NCI-H1436 (cell line): ENCODE measurements around the gene PSMD7.
"Not testable (repeated sequence)": the region's sequence is repeated elsewhere in the genome, so short reads cannot be mapped to it uniquely, and the experiment has no call there.

Experiments
- DNase-seq: peaks from one replicate; lab custom pipeline; 2025; lab: John Stamatoyannopoulos, UW

PSMD7 gene

GRCh38 chr16:74297145-74297665 lies 591 bp downstream of the PSMD7 start:
- no peak for DNase-seq

GRCh38 chr16:74298104-74298503 lies 1.5 kb downstream of the PSMD7 start:
- no peak for DNase-seq

- DNase-seq: no peak
Observed at GRCh38 chr16:74302341-74302740, 5.7 kb downstream of the PSMD7 start.

DNA sequence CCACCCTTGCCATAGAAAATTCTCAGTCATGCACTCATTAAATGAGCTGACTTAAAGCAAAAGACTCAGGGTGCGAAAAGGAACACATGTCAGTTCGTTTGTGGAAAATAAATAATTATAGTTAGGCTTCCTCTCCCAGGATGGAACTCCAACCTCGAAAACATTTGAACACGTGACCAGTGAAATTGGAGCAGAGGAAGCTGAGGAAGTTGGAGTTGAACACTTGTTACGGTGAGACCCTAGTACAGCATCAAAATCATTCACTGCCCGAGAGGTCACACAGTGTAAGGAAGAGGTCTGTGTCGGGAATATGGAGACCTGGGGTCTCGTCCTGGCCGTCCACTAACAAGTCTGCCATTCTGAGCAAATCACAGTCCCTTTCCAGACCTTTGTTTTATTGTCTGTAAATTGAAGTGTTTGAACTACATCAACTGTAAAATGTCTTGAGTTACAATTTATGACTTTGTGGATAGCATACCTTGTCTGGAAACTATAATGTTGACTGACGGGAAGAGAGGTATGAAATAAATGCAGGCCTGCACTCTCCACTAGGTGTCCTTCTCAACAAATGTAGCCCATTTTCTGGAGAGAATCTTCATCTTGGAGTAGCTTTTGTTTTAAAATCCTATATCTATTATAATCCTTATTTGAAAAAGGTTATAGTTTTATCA lies 7.7 kb downstream of the PSMD7 start:
- no peak for DNase-seq

- DNase-seq: no peak
Observed at GRCh38 chr16:74304835-74305176, 8.2 kb downstream of the PSMD7 start.

DNA sequence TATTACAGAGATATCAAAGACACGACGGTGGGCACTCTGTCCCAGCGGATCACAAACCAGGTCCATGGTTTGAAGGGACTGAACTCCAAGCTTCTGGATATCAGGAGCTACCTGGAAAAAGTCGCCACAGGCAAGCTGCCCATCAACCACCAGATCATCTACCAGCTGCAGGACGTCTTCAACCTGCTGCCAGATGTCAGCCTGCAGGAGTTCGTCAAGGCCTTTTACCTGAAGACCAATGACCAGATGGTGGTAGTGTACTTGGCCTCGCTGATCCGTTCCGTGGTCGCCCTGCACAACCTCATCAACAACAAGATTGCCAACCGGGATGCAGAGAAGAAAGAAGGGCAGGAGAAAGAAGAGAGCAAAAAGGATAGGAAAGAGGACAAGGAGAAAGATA lies 8.7 kb downstream of the PSMD7 start:
- no peak for DNase-seq

DNA sequence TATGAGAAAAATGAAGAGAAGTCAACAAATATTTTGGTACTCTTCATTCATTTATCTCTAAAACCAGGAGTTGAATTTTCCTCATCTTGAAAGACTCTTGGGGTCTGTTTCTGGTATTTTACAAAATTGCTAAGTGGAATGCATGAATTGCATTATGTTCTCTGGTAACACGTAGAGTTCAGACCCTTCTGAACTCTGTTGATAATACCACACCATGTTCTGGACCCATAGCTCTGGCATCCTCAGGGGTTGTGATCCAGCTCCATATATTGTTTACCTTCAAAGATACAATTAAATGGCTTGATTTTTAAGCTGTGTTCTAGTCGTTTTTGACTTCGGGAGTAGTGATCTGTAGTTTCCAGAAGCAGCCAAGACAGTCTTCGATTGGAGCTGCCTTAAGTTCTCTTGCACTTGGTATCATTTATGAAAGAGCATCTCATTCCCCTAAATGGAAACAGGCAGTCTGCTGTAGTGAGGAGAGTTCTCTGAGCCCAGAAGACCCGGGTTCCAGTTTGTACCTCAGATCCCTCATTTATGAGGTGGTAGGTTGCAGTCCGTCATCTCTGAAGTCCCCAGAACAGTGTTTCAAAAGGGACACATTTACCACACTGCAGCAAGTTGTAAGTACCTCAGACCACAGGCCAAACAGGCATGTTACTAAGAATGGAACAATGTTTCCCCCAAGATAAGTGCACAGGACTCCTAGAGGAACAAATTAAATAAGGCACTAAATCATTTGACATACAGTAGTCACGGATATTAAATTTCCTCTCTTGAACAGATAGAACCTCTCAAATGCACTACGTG lies 9.6 kb downstream of the PSMD7 start:
- no peak for DNase-seq

- no peak for DNase-seq
Observed at GRCh38 chr16:74307383-74307782, 10.8 kb downstream of the PSMD7 start.

GRCh38 chr16:74309789-74310781 lies 13.5 kb downstream of the PSMD7 start:
- peak; percentile 20 for DNase-seq

GRCh38 chr16:74315059-74315458 lies 18.4 kb downstream of the PSMD7 start:
- DNase-seq: no peak

DNA sequence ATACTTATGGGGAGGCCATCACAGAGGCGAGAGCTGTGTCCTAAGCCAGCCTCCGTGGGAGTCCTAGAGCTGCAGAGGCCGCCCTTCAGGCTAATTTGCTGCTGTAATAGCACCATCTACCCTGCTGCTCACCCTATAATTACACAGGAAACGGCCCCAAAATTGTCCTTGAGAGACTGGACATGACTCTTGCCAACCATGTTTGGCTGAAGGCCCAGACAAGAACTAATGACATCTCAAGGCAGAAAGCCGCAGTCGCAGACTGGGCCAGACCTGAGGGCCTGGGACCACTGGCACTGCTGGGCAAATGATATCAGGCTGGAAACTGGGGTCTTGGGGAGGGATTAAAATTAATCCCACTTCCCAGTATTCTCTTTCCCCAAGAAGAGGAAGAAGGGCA lies 24.1 kb downstream of the PSMD7 start:
- no peak for DNase-seq

DNA sequence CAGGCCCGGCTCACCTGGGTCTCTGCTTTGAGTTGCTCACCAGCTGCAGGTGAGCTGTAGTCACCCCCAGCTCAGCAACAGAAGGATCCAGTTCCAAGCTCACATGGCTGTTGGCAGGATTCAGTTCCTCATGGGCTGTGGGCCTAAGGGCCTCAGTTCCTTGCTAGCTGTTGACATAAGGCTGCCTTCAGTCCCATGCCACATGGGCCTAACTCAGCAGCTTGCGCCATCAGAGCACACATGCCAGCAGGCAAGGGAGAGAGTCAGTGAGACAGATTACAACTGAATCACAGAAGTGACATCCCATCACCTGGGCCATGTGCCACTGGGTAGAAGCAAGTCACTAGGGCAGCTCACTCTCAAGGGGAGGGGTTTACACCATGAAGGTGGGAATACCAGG lies 24.7 kb downstream of the PSMD7 start:
- DNase-seq: no peak

GRCh38 chr16:74322301-74322710 lies 25.7 kb downstream of the PSMD7 start:
- DNase-seq: no peak

GRCh38 chr16:74324777-74325176 lies 28.2 kb downstream of the PSMD7 start:
- DNase-seq: not testable (repeated sequence)

DNA sequence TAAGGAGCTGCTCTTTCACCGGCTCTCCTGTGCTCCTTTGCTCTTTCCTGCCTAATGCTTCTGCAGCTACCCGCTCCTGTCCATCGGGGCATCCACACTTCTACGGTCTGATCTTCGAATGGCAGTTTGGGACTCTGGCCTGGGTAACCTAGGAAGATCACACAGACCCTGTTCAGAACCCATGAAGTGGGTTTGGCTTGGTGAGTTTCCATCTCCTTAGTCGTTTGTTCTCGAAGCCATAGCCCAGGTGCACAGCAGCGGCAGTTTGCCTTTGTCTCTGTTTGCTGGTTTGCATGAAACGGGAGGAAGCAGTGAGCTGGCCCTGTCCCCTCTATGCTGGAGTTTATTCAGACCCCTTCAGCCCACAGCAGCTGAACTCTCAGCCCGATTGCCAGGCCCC lies 29.0 kb downstream of the PSMD7 start:
- no peak for DNase-seq

GRCh38 chr16:74328346-74328745 lies 31.7 kb downstream of the PSMD7 start:
- not testable (repeated sequence) for DNase-seq

DNA sequence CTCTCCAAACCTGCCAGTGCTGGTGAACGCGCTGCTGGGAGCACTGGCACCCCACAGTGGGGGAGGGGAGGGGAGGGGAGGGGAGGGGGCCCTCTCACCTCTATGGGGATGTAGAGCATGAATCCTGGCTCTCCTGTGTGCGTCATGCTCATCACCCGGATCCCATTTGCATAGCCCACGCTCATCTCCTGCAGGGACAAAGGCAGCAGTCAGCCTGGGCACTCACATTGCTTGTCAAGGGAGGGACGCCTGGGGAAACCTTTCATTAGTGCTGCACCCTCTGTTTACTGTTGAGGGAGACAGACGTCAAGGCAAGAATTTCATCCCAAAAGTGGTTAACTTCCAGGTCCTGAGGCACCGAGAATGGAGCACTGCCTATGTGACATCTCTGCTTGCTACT lies 35.9 kb downstream of the PSMD7 start:
- not testable (repeated sequence) for DNase-seq

GRCh38 chr16:74337506-74337905 lies 40.9 kb downstream of the PSMD7 start:
- not testable (repeated sequence) for DNase-seq

DNA sequence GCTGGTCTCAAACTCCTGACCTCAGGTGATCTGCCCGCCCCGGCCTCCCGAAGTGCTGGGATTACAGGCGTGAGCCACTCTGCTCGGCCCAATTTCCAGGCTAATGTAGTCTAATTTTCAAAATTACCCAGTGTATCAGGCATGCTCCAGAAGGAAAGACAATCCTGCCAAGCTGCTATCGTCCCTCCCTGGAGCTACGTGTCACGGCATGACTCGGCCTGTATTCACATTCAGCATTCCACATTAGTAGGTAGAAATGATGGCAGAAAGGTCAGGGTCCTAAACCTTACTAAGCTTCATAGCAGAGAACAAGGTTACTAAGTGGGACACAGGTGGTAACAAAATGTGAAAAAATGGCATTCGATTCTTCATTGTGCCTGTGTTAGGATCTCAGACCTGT lies 42.6 kb downstream of the PSMD7 start:
- not testable (repeated sequence) for DNase-seq

GRCh38 chr16:74353038-74353437 lies 56.4 kb downstream of the PSMD7 start:
- not testable (repeated sequence) for DNase-seq
